ENCODE measurements around the gene NMUR2.

Gene NMUR2

GRCh38 chr5:152405145-152405544 lies at the start of gene NMUR2:
Gene NMUR2 (minus strand): TSS chr5:152405279. CDS start chr5:152405113, 166 bp downstream.
- DNase-seq, result no peak

- no peak for DNase-seq
Observed at GRCh38 chr5:152443935-152444334, 38.9 kb upstream of the NMUR2 start.

- DNase-seq, result no peak
Observed at GRCh38 chr5:152439791-152440190, 34.7 kb upstream of the NMUR2 start.

GRCh38 chr5:152437866-152438265 lies 32.8 kb upstream of the NMUR2 start:
- no peak for DNase-seq

GRCh38 chr5:152427721-152428120 lies 22.6 kb upstream of the NMUR2 start:
- DNase-seq, result no peak

GRCh38 chr5:152425083-152425482 lies 20.0 kb upstream of the NMUR2 start:
- no peak for DNase-seq

- DNase-seq, result no peak
Observed at GRCh38 chr5:152424501-152424900, 19.4 kb upstream of the NMUR2 start.

GRCh38 chr5:152422081-152422480 lies 17.0 kb upstream of the NMUR2 start:
- no peak for DNase-seq

GRCh38 chr5:152412129-152412528 lies 7.0 kb upstream of the NMUR2 start:
- no peak for DNase-seq

- no peak for DNase-seq
Observed at GRCh38 chr5:152406082-152406481, 1.0 kb upstream of the NMUR2 start.

- DNase-seq, result no peak
Observed at GRCh38 chr5:152404494-152404893, 585 bp downstream of the NMUR2 start.

GRCh38 chr5:152403046-152403445 lies 2.0 kb downstream of the NMUR2 start:
- no peak for DNase-seq

GRCh38 chr5:152400846-152401245 lies 4.2 kb downstream of the NMUR2 start:
- no peak for DNase-seq

- DNase-seq, result no peak
Observed at GRCh38 chr5:152397581-152397980, 7.5 kb downstream of the NMUR2 start.

- no peak for DNase-seq
Observed at GRCh38 chr5:152393441-152393840, 11.6 kb downstream of the NMUR2 start.

GRCh38 chr5:152389208-152389849 lies 15.8 kb downstream of the NMUR2 start:
- no peak for DNase-seq

GRCh38 chr5:152388610-152389009 lies 16.5 kb downstream of the NMUR2 start:
- no peak for DNase-seq

- no peak for DNase-seq
Observed at GRCh38 chr5:152380415-152381123, 24.5 kb downstream of the NMUR2 start.

GRCh38 chr5:152379331-152379730 lies 25.7 kb downstream of the NMUR2 start:
- DNase-seq, result no peak

GRCh38 chr5:152378730-152379129 lies 26.3 kb downstream of the NMUR2 start:
- DNase-seq, result no peak

GRCh38 chr5:152376886-152377285 lies 28.2 kb downstream of the NMUR2 start:
- no peak for DNase-seq

- DNase-seq, result no peak
Observed at GRCh38 chr5:152374711-152375275, 30.3 kb downstream of the NMUR2 start.

GRCh38 chr5:152372875-152373274 lies 32.2 kb downstream of the NMUR2 start:
- no peak for DNase-seq

- no peak for DNase-seq
Observed at GRCh38 chr5:152369298-152369697, 35.8 kb downstream of the NMUR2 start.

Measured in NCI-H1694 treated with DMSO at 0.1 percent for 48 hours (cell line).